ENCODE measurements around the gene USP16.
"Not testable (repeated sequence)": the region's sequence is repeated elsewhere in the genome, so short reads cannot be mapped to it uniquely, and the experiment has no call there.

Gene USP16

DNA sequence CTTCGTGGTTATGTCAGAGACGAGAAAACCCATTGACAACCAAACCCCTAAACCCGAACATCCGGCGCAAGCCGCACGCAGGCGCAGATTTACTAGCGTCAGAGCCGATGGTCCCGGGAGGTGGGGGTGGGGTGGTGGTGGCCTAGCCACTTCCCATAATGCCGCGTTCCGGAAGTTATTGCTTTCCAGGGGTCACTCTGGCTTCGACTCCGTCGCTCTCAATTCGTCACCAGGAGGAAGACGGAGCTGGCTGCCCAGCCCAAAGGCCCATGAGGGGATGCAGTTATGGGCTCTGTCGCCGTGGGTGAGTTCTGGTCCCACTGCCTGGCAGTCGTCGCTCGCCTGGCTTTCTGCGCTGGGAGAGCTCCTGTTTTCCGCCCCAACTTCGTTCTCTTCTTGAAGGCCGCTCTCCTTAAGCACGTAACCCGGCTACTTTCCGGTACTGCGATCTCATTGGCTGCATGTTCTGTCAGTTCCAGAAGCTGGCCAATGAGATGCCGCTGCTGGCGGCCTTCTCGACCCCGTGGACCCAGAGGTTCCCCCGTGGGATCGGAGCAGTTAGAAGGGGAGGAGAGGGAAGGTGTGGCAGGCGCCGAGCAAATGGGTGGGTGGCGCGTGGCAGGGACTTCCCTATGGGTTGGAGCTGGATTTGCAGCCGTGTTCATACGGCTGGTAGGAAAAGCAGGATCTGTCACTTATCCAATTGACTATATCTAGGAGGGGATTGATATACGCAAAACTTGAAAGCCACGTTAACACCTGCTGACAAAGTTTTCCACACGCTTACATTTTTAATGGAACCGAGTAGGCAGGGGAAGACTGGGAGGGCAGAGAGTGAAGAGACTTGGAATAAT, at the start of gene USP16:
USP16 (plus strand) TSS at position 195 of the 854 bp plus-strand sequence. CDS start 3,246 bp downstream, outside the sequence.
- DNase-seq (ENCODE audit: low read depth in 2 of 3, low spot score in 2 of 3) = peak; percentile 86 to 92 (median 86)

DNA sequence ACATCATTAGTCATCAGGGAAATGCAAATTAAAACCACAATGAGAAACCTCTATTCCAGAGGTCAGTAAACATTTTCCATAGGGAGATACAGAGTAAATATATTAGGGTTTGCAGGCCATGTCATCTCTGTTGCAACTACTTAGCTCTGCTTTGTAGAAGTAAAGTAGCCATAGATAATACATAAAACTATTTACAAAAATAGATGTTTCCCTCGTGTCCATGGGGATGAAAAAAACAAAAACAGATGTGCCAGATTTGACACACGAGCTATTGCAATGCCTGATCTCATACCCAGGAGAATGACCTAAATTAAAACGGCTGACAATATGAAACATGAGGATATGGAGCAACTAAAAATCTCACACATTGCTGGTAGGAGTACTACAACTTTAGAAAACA, 49.1 kb upstream of the USP16 start:
- DNase-seq (ENCODE audit: low read depth in 2 of 3, low spot score in 2 of 3) = no peak

DNA sequence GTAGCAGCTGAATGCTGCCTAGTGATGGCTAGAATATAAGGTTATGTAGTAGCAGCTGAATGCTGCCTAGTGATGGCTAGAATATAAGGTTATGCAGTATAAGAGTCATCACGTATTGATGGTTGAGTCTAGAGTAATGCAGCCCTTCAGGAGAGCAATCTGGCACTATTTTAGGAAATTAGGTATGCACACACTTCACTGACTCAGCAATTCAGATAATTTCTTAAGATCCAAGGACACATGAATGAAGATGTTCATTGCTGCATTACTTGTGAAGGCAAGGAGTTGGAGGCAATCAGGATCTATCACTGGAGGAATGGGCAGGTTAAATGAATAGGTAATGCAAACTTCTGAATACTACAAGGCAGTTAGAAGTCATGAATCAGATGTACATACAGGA, 45.4 kb upstream of the USP16 start:
- DNase-seq (ENCODE audit: low read depth in 2 of 3, low spot score in 2 of 3) = no peak

DNA sequence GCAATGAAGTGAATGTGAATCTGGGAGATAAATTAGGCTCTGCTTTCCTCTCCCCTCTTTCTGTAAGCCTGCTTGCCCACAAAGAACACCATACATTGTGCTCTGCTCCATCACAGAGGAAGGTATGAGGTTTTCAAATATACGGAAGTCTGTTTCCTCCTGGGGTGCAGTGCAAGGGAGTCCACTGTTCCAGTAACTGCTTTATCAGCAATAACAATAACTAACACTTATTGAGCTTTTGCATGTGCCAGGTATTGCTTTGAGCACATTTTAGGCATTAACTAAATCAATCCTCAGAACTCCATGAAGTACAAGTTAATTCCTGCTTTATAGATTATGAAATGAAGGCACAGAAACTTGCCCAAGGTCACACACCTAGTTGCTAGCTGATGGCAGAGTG, 41.8 kb upstream of the USP16 start:
- DNase-seq (ENCODE audit: low read depth in 2 of 3, low spot score in 2 of 3) = no peak

DNA sequence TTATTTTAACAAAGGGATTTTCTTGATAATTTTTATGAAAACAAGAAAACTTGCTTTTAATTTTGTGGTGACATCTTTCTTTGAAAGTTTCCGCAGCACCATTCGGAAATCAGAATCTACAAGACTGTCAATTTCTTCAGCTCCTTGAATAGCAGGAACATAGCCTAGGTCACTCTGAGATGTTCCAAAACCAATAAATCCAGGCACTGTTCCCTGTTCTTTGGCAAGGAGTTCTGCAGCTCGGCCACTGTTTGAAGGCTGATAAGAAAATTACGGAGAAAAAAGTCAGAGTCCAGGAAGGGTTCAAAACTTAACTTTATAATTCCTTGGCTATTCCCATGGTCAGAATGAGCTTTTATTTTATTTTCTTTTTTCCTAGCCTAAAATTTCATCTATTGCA, 37.8 kb upstream of the USP16 start:
- no peak for DNase-seq (ENCODE audit: low read depth in 2 of 3, low spot score in 2 of 3)

DNA sequence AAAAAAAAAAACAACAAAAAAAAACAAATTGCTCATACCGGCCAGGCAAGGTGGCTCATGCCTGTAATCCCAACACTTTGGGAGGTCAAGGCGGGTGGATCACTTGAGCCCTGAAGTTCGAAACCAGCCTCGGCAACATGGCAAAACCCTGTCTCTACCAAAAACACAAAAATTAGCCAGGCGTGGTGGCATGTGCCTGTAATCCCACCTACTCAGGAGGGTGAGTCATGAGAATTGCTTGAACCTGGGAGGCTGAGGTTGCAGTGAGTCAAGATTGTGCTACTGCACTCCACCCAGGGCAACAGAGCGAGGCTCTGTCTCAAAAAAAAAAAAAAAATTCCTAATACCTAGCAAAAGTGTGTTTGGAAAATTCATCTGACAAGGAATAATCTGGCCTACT, 36.3 kb upstream of the USP16 start:
- DNase-seq (ENCODE audit: low read depth in 2 of 3, low spot score in 2 of 3) = not testable (repeated sequence)

DNA sequence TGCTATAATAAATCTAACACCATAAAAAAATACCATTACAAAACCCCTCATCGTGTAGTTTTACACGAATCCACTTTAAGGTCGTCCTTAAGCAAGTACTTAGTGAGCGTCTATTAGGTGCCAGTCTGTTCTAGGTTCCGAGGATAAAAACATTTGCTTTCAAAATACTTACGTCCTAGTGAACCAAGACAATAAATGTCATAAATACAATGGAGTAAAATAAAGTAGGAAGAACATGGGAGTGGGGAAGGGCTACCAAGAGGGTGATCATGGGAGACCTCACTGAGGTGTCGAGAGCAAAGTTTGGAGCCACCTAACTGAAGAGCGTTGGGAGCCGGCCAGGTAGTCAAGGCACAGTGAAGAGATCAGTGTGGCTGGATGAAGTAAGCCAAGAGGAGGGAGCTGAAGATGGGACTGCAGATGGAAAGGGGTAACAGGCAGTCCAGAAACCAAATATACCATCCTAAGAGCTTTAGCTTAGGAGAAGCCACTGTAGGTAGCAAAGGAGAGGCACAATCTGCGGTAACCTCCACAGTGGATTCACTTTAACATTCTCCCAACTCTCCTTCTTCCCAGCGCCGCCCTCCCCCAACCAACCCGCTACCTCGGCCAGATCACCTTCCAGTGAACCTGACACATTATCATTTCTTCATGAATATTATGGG, 32.5 kb upstream of the USP16 start:
- no peak for DNase-seq (ENCODE audit: low read depth in 2 of 3, low spot score in 2 of 3)

DNA sequence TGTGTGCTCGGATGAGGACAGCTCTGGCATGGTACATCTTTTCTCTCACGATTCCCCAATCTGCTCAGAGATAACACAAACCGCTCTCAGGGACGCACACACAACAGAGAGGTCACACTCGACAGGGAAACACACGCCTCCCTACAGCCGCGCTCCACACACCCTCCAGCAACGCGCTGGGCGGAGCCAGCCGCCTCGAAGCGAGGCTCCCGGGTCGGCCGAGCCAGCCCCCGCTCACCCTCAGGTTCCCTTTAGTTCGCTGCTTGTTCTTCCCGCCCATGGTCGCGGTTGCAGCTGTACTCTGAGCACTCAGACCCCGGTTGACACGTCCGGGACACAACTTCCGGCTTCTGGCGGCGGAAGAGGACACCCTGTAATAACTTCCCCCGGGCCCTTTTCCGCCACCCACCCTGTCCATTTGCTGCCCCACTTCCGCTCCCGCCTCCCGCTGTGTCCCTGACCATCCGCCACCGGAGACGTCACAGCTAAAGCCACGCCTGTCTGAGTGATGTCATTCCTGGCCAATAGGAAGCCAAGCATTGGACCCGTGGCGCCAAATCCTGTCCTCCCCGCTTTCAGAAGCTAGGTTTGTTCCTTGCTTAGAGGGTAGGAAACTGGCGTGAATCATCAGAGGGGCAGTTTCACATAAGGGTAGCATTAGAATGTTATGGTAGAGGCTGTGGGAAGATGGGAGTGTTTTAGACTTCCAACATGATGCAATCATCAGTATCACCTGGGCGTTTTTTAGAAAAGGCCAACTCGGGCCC, 31.8 kb upstream of the USP16 start, which contains the start of gene LTN1:
LTN1 (minus strand) TSS at position 352 of the 767 bp plus-strand sequence; CDS start at position 280, 72 bp downstream.
- DNase-seq (ENCODE audit: low read depth in 2 of 3, low spot score in 2 of 3) = peak; percentile 90 to 98 (median 93)

DNA sequence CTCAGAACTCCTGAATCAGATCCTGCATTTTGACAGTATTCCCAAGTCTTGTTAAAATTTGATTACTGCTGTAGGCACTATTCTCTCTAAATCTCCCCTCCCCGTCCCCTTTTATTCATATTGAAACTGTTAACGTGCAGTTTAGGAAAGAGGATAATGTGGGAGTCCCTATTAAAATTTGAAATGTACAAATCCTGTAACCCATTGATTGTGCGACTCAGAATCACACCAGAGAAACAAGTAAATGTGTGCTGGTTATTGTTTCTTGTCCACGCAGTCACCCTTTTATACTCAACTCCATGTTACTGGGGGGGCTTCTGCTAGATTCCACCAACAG, 31.2 kb upstream of the USP16 start:
- no peak for DNase-seq (ENCODE audit: low read depth in 2 of 3, low spot score in 2 of 3)

DNA sequence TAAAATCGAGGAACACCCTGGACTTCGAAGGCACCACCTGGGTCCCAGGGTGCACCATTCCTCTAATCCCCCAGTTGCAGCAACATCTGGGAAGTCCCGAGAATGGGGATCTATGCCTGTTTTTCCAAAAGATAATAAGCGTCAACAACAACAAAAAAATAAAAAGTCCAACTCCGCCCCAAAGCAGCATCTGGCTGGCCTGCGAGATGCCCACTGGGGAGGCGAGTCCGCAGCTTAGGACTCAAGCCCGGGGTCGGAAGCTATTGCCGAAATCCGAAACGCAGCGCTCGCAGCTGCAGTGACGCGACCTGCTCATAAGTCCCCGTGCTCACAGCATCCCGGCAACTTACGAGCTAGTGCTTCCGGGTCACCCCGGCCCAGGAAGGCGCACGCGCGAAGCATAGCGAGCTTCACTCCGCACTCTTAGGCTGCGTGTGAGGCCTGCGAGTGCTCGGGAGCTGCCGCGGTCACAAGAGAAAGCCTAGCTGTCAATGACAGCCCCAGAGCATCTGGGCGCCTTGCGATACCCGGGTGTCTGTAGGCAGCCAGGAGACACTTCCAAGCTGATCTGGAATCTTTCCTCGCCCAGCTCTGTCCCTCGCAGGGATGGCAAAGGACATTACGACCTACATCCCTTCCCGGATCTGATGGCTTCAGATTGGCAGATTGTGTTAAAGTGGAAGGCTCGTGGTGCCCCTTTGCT, 21.9 kb upstream of the USP16 start:
- peak; percentile 73 to 84 (median 77) for DNase-seq (ENCODE audit: low read depth in 2 of 3, low spot score in 2 of 3)

DNA sequence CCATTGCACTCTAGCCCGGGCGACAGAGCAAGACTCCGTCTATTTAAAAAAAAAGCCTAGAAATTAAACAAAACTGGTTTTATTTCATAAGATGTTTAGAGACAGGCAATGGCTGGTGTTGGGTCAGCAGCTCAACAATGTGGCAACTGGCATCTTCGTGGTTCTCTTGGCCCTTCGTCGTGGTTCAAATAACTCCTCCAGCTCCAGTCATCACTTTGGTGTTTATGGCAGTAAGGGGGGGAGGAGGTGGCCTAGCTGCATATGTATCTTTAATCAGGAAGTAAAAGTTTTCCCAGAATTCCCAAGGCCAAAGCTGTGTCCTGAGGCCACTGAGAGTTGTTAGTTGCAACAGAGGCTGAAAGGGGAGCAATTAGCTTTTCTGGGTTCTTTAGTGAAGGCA, 18.8 kb upstream of the USP16 start:
- DNase-seq (ENCODE audit: low read depth in 2 of 3, low spot score in 2 of 3) = no peak

DNA sequence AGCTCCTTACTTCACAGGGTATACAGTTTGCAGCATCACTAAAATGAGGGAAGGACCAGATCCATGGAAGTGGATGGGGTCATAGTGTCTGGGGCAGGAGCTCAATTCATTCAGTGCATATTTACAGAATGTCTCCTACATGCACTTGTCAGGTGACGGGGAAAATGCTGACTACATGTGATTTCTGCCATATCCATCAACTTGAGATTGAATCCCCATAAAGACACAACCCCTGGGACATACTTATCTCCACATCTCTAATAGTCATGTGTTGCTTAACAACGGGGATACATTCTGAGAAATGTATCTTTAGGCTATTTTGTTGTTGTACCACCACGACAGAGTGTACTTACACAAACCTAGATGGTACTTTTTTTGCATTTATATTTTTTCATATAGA, 17.3 kb upstream of the USP16 start:
- no peak for DNase-seq (ENCODE audit: low read depth in 2 of 3, low spot score in 2 of 3)

DNA sequence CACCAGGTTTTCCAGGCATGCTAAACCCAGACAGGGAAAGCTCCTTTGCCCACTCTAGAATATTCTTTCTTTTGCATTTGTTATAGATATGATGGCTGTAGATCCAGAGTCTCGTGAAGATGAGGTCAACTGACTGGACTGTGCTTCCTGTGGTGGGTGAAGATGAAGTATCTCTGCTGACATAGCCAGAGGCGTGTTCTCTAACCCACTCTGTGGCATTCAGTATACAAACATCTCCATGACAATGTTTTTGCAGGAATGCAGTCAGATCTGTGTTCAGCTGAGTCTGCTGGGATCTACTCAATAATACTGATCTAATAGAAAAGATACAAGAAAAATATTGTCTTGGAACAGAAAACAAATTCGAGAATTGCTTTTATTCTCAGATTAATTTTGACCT, 16.7 kb upstream of the USP16 start:
- no peak for DNase-seq (ENCODE audit: low read depth in 2 of 3, low spot score in 2 of 3)

DNA sequence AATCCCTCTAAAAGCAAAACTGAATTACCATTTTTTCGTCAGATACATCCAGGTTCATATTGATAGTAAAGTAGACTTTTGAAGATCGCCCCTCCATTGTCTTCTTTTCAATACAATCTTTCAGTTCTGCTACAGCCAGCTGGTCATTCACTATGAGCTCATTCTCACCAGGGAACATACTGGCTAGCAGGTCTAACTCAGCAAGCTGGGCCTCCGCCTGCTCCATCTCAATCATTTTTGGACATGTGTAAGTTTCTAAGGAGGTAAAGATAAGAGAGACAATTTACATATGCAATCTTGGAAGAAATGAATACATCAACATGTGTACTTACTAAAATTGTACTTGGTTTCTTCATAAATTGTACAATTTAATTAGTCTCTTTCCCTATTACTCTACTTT, 16.1 kb upstream of the USP16 start:
- DNase-seq (ENCODE audit: low read depth in 2 of 3, low spot score in 2 of 3) = no peak

DNA sequence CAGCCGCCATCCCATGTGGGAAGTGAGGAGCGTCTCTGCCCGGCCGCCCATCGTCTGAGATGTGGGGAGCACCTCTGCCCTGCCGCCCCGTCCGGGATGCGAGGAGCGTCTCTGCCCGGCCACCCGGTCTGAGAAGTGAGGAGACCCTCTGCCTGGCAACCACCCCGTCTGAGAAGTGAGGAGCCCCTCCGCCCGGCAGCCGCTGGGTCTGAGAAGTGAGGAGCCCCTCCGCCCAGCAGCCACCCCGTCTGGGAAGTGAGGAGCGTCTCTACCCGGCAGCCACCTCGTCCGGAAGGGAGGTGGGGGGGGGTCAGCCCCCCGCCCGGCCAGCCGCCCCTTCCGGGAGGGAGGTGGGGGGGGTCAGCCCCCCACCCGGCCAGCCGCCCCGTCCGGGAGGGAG, 13.2 kb upstream of the USP16 start:
- not testable (repeated sequence) for DNase-seq (ENCODE audit: low read depth in 2 of 3, low spot score in 2 of 3)

DNA sequence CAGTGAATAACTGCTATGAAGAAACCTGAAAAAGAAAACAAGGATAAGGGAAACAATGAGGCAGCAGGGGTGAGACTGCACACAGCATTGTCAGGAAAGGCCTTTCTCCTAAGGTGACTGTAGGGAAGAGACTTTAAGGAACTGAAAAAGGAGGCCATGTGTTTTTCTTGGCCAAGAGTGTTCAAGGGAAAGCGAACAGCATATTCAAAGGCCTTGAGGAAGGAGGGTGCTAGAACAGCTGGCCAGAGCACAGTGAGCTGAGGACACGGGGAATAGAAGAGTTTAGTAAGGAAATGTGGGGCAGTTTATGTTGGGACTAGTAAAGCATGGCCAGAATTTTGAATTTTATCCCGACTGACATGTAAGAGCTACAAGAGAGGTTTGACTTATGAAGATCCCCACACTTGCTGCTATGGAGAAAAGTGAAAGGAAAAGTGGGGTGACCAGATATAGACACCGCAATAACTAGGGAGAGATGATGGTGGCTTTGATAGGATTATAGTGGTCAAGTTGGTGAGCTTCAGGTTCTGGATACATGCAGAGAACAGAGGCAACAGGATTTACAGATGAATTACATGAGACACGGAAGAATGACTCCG, 6.7 kb upstream of the USP16 start:
- no peak for DNase-seq (ENCODE audit: low read depth in 2 of 3, low spot score in 2 of 3)

DNA sequence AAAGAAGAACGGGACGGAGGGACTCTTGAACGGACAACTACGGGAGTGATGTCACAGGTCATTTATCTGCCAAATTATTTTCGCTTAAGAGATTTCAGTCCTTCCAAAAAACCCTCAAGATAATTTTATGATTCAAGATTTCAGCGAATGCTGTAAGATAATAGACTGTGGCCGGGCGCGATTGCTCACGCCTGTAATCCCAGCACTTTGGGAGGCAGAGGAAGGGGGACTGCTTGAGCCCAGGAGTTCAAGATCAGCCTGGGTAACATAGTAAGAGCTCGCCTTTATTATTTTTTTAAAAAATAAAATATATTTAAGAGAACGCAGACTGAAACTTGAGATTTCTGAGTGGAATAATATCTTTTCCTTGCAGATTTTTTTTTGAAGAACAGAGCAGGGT, 5.9 kb upstream of the USP16 start:
- no peak for DNase-seq (ENCODE audit: low read depth in 2 of 3, low spot score in 2 of 3)

DNA sequence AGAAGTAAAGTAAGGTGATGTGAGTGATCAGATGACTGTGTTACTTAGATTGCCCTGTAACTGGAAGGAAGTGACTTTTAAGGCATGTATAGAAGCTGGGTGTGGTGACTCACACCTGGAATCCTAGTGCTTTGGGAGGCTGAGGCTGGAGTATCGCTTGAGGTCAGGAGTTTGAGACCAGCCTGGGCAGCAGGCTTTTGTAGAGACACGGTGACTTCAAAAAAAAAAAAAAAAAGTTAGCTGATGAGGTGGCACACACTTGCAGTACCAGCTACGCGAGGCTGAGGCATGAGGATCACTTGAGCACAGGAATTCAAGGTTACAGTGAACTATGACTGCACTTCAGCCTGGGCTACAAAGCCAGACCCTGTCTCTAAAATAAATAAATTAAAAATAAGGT, 2.3 kb upstream of the USP16 start:
- no peak for DNase-seq (ENCODE audit: low read depth in 2 of 3, low spot score in 2 of 3)

DNA sequence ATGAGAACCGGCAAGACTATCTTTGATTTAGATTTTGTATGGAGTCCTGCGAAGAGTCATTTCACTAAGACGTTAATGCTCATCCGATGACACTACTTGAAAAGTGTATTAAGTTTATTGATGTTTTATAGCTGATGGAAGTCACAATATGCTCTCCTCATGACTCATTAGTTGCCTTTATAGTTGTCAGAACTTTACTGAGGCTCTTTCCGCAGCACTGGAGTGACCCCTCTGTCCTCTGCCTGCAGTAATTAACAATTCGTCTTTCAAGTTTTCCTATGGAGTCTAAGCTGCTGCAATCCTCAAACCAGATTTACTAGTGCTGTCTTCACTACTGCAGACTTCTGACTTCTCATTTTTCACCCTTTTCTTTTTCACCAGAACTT, 853 bp downstream of the USP16 start:
- DNase-seq (ENCODE audit: low read depth in 2 of 3, low spot score in 2 of 3) = no peak

DNA sequence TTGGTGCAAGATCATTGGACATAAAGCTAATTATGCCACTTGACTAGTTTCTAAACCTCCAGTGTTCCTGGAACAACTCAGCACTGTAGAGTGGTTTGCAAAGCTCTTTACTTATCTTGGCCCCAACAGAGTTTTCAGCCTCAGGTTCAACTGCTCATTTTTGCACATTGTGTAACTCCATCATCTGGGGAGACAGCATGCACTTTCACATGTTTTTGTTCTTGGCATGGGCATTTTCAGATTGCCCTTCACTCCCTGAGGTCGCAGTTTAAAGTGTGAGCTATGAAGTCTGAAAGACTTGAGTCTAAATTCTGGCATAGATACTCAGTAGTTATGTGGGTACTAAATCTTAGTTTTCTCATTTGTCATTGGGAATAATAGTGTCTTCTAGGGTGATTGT, 5.1 kb downstream of the USP16 start:
- DNase-seq (ENCODE audit: low read depth in 2 of 3, low spot score in 2 of 3) = no peak

DNA sequence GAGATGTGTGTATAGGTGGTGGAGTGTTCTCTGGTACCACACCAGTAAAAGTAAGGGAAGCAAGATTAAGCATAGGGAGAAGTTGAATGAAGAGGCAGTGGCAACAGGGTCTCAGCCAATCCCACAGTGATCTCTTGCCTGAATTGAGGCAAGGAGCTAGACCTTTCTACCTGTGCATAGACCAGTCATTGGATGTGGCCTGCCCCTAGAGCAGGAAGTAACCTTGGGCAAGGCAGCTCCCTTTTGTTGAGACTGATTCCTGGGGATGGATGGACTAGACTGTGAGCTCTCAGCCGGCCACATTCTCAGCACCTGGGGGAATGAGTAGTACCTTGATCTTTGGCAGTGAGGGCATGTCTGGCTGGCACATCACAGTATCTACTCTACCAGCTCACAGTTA, 6.4 kb downstream of the USP16 start:
- no peak for DNase-seq (ENCODE audit: low read depth in 2 of 3, low spot score in 2 of 3)

Measured in activated CD8-positive, alpha-beta memory T cell treated with anti-CD3 and anti-CD28 coated beads for 48 hours (primary cell).